ENCODE measurements around the gene CUEDC1. TPM values are rescaled to one million over a fixed set of nuclear protein-coding genes. Genes with fewer than 3 reads are reported as not detected.

Gene CUEDC1
- polyA plus RNA-seq, 1 donor: 48.8 TPM

DNA sequence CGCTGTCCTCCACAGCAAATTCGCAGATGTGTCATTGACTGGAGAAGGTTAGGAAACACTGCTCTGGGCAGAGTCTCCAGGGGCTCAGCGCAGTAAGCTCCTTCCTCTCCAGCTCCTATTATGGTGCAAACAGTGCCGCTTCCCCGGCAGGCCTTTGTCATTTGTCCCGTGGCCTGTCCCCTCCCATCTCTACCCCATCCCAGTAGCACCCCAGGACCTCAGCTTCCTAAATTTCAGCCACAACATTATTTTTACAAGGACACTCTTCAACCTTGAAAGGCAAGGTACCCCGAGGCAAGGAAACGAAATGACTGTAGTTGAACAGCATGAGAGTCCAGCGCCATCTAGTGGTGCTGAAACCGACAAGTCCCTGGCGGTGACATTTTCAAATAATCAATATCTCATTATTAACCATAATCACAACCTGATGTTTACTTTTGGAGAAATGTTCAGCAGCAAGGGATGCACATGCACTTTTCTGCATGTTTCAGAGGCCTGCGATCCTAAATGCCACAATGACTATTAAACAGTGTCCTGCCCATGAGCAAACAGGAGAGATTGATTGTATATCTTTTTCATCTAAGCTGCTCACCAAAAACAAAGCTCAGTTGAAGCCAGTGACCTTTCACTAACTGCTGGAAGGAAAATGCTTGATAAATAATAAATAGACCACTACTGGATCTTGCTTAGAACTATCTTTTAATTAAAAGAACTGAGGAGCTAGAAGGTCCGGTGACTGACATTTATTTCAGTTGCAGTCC, 121.9 kb downstream of the CUEDC1 start:
- peak; percentile 53 for DNase-seq (ENCODE audit: low read depth)

GRCh38 chr17:57832314-57833178, 122.7 kb downstream of the CUEDC1 start:
- no peak for DNase-seq (ENCODE audit: low read depth)

DNA sequence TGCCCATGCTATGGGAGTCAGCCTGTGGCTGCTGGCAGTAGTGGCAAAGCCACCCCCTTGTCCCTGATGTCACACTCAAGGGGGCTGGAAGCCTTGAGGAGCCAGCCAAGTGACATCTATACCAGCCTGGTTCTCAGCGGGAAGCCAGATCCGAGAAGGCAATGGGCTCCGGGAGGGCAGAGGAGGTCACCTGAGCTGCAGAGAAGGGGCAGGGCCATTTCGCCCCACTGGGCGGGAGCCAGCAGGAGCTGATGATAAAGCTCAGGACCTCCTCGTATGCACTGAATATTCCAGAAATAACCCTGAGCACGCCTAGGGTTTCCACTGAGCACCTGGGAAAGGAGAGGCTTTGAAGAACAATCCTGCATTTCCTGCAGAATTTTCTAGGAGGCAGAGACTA, 124.3 kb downstream of the CUEDC1 start:
- DNase-seq (ENCODE audit: low read depth): no peak

- DNase-seq (ENCODE audit: low read depth): no peak
Observed at GRCh38 chr17:57823469-57824401, 131.5 kb downstream of the CUEDC1 start.

GRCh38 chr17:57819867-57820266, 135.3 kb downstream of the CUEDC1 start:
- DNase-seq (ENCODE audit: low read depth): no peak

- DNase-seq (ENCODE audit: low read depth): no peak
Observed at GRCh38 chr17:57819285-57819684, 135.9 kb downstream of the CUEDC1 start.

GRCh38 chr17:57818066-57818465, 137.1 kb downstream of the CUEDC1 start:
- DNase-seq (ENCODE audit: low read depth): no peak

GRCh38 chr17:57817299-57817698, 137.9 kb downstream of the CUEDC1 start:
- DNase-seq (ENCODE audit: low read depth): no peak

- no peak for DNase-seq (ENCODE audit: low read depth)
Observed at GRCh38 chr17:57814421-57814820, 140.8 kb downstream of the CUEDC1 start.

- no peak for DNase-seq (ENCODE audit: low read depth)
Observed at GRCh38 chr17:57811638-57812280, 143.5 kb downstream of the CUEDC1 start.

Other genes with a start within 250 kb of the CUEDC1 start
- gene CCDC182, start 210.1 kb downstream of the CUEDC1 start, polyA plus RNA-seq (ENCODE audit: insufficient read length): not detected
- 36.1 TPM for gene MRPS23, start 105.4 kb downstream of the CUEDC1 start, polyA plus RNA-seq (ENCODE audit: insufficient read length)
- 46.1 TPM for gene VEZF1, start 32.8 kb upstream of the CUEDC1 start, polyA plus RNA-seq (ENCODE audit: insufficient read length)
- 159 TPM for gene SRSF1, start 51.8 kb upstream of the CUEDC1 start, polyA plus RNA-seq (ENCODE audit: insufficient read length)
- gene DYNLL2, start 128.0 kb upstream of the CUEDC1 start, polyA plus RNA-seq (ENCODE audit: insufficient read length): 41.0 TPM
- not detected for gene OR4D1, start 193.0 kb upstream of the CUEDC1 start, polyA plus RNA-seq (ENCODE audit: insufficient read length)
- gene OR4D2, start 211.6 kb upstream of the CUEDC1 start, polyA plus RNA-seq (ENCODE audit: insufficient read length): not detected
- gene EPX, start 237.3 kb upstream of the CUEDC1 start, polyA plus RNA-seq (ENCODE audit: insufficient read length): 0.59 TPM

Measured in forelimb muscle (tissue), 1 donor.